Kidney tubule cell (primary cell): Measurements from ENCODE around the gene TSEN15.

Experiments
- DNase-seq: peaks from one replicate; pipeline ENCODE4 v3.0.0-alpha.2; 2018; ENCODE audit warnings: low spot score

TSEN15 gene

DNA sequence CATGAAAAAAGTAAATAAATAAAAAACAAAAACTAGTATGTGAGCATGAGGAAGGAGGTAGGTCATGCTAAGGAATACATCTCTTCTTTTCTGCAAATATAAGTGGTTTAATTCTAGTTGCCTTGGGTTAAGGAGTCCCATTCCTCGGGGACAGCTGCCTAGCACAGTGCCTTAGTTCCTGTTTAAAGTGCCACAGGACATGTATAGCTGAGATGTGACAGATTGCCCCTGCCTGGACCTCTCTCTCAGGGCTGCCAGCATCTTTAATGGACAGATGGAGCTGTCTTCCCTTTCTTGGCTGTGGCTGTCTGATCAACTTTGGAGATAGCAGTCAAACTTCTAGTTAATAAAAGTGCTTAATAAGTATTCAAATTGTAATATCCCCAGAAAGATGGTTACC, 50.0 kb downstream of the TSEN15 start:
- no peak for DNase-seq

DNA sequence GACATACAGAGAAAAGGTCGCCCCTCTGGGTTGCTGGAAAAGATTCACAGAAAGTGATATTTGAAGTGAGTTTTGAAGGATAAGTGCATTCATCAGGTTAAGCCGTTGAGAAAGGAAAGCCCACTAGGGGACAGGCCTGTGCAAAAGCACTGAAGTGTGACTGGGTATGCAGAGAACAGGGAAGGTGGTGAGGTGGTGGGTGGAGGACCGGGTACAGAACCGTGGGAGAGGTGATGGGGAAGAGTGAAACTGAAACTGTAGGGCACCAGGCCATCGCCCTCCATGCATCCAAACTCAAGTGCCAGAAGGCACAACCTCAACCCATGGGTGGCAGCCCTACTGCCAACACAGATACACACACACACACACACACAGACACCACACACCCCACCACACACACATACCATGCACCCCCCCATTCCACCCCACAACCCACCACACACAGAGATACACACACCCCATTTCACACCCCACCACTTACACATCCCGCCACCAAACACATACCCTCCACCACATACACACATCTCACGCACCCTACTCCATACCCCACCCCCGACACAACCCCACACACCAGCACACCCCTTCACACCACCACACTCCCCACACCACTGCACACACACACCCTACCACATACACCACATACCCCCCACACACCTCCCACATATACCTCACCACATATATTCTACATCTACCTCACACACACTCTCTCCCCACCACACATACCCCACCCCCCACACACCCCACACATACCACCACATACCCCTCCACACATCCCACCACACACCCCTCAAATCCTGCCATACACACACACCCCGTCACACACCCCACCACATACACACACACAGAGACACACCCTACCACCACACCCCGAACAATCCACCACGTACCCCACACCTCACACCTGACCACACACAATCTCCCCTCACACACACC, 59.0 kb downstream of the TSEN15 start:
- DNase-seq, result peak; percentile 5

DNA sequence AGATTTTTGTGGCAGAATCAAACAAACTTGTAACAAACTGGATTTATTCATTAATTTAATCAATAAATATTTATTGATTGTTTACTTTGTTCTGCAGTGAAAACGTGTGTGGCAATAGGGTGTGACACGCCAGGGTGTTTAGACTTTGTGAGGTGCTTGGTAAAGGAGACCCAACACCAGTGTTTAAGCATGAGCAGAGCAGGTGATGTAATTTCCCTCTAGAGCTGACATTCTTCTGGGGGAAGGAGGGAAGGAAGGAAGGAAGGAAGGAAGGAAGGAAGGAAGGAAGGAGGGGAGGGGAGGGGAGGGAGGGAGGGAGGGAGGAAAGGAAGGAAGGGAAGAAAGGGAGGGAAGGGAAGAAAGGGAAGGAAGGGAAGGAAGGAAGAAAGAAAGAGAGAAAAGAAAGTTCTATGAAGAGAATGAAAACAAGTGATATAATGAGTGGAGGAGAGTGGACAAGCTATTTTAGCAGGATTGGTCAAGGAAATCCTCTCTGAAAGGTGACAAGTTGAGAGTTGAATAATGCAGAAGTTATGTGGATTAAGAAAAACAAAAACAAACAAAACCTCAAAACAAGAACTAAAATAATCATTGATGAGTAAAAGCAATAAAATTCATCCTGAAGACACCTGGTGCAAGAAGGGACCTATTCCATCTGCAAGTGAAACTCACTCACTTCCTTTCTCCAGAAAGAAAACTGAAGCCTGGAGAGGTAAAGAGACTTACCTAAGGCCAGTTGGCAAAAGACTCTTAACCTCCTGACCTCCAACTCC, 60.8 kb downstream of the TSEN15 start:
- DNase-seq, result peak; percentile 13

DNA sequence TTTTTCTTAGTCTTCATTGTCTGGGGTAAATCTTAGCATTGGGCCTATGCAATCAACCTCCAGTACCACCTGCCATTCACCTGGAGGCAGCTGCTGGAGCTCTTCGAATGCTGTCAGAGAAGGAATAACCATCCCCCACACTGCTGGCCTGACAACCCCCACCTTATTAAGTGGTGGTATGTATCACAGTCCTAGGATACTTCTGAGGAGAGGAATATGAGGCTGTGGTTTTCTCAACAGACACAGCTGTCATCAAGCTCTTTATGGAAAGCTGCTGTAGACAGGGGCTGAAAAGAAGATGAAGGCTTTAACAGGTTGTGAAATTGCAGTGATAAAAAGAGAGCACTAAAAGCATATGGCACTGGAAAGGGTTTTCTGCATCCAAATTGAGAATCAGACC, 61.7 kb downstream of the TSEN15 start:
- DNase-seq, result no peak

DNA sequence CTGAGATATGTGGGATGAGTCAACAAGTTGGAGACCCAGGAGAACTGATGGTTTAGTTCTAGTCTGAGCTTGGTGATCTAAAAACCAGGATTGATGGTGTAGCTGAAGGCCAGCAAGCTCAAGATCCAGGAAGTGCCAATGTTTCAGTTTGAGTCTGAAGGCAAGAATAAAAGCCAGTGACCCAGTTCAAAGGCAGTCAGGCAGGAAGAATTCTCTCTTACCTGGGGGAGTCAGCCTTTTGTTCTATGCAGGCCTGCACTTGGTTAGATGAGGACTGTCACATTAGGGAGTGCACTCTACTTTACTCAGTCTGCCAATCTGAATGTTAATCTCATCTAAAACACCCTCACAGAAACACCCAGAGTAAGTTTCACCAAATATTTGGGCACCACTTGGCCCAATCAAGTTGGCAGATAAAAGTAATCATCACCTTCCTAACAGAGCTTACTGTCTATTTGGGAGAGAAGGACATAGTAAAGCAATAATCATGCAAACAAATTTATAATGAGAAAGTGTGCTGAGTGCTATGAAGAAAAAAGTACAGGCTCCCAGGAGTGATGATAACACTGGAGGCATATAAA, 63.4 kb downstream of the TSEN15 start:
- peak; percentile 45 for DNase-seq

DNA sequence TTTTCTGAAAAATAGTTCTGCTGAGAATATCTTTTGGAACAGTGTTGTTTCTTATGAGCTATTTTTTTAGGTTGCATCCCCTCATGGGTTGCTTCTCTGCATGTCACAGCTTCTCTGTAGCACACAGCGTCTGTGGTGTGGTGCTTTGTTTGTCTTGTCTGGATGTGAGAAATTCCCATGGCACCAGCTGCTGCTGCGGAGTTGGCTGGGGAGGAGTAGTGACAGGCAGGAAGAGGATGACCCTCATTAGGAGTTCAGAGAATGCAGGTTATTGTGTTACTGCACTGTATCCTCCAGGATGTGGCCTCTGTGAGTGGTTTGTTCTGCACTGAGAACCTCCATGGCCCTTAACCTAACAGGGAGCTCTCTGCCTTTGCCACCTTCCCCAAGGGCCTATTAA, 64.8 kb downstream of the TSEN15 start:
- DNase-seq, result no peak

DNA sequence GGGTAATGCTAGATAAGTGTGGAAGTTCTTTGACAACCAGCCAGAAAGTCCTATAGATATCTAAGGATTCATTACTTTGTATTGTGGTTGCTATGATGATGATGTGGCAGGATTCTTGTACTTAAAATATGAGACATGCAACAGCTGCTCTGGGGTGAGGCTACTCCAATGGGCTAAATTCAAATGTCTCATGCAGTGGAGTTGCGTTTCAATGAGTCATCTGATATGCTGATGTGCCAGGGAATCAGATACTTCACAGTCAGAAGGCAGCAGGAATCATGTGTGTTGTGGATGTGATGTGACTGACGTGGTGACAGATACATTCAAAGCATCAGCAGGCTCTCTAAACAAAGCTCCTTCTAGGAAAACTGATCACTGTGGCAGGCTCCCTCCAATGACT, 66.5 kb downstream of the TSEN15 start:
- peak; percentile 84 for DNase-seq
